ENCODE results near the gene MAP2K1. TPM values are rescaled to one million over a fixed set of nuclear protein-coding genes. Genes with fewer than 3 reads are reported as not detected.
A peak's percentile ranks its signal among the peaks of the same experiment; 100 is the strongest.

The MAP2K1 gene
- total and polyA plus RNA-seq, 2 of the 4 experiments (the other 2 are of a cell fraction) = 34.7 to 37.8 TPM

DNA sequence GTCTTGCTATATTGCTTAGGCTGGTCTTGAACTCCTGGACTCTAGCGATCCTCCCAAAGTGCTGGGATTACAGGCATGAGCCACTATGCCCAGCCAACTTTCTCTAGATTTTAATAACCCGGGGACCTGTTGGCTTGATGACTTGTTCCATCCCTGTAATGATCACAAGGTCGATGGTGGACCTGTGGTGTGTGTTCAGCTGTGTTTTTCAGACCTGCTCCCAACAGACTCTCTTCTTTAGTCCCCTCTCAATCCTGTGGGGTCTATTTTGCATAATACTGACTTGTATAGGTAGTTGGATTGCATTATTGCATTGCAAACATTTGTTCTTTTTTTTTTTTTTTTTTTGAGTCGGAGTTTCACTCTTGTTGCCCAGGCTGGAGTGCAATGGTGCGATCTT, 1.9 kb downstream of the MAP2K1 start:
- Histone ChIP-seq H3K9me3 (ENCODE audit: control insufficient read depth, insufficient read depth, low read length) (no peaks in the 10 kb centered on the region), H3K56ac (ENCODE audit: extremely low read depth, insufficient read depth, low read length) (no peak overlapping the region), H3K18ac (ENCODE audit: low read depth, low read length) (no peak overlapping the region), H4K20me1 (ENCODE audit: insufficient read depth, low read length) (peaks cover 56% of the 10 kb centered on the region), H3K9ac (ENCODE audit: low read depth, low read length) (no peak overlapping the region), H2BK15ac (ENCODE audit: low read depth, low read length) (no peak overlapping the region), H3K27me3 (ENCODE audit: control insufficient read depth, insufficient read depth, low read length) (no peaks in the 10 kb centered on the region), H2BK5ac (ENCODE audit: low read depth, low read length, poor library complexity, severe bottlenecking) (no peak overlapping the region), H3K27ac (ENCODE audit: insufficient read depth, low read length) (no peak overlapping the region), H4K5ac (ENCODE audit: low read depth, low read length) (no peak overlapping the region), H4K8ac (ENCODE audit: low read depth in 2 of 2, low read length in 2 of 2) (no peak overlapping the region), H3K4ac (ENCODE audit: low read depth, low read length) (no peak overlapping the region), H3K9me1 (ENCODE audit: insufficient read depth, low read length) (peaks cover 9% of the 10 kb centered on the region), H4K91ac (ENCODE audit: insufficient read depth, low read depth, low read length) (no peak overlapping the region), H3K23ac (ENCODE audit: low read depth, low read length) (0 out of 2 replicates have a peak overlapping the region, but pooled peaks have one; percentile 52), H2BK120ac (ENCODE audit: low read depth, low read length) (no peak overlapping the region), H3K4me3 (ENCODE audit: insufficient read depth, low read depth, low read length) (no peak overlapping the region), H2BK20ac (ENCODE audit: low read depth, low read length) (no peak overlapping the region), H2AK5ac (ENCODE audit: low read depth, low read length) (no peak overlapping the region), H3K79me1 (ENCODE audit: low read depth in 1 of 2, low read length in 2 of 2) (peaks cover 9 to 57% of the 10 kb centered on the region in 2 experiments), H2AK9ac (replicated peaks; ENCODE audit: low read depth, low read length, poor library complexity) (no peak overlapping the region), H2AFZ (replicated peaks; ENCODE audit: low read length, poor library complexity) (no peak overlapping the region), H3K36me3 (ENCODE audit: control insufficient read depth, insufficient read depth, low read length) (peaks cover 2% of the 10 kb centered on the region; the same call in 1 of the 2 replicates), H3K4me1 (ENCODE audit: control insufficient read depth, insufficient read depth, low read length) (peaks cover 6% of the 10 kb centered on the region), H3K14ac (replicated peaks; ENCODE audit: low read depth, low read length) (no peak overlapping the region), H3K4me2 (ENCODE audit: low read depth, low read length) (peak overlapping the region; percentile 60)
- WGBS, 2 experiments (ENCODE audit: extremely low coverage in 2 of 2, insufficient read length in 1 of 2) = no CpG with 5 or more reads among the region's 5 CpGs
- dilution Hi-C loops (cut with HindIII; ENCODE audit: low sequenced_read_pairs, unreplicated experiment) (no loop called here), in situ Hi-C loops (cut with MboI; ENCODE audit: low sequenced_read_pairs) (loop anchor here (5.0 kb wide), 1 partner anchor 104 kb away; no protein-coding TSS in a partner anchor), intact Hi-C loops (cut with micrococcal nuclease) (no loop called here)
- TF ChIP-seq RCOR1 (IDR thresholded peaks at IDR 0.05; ENCODE audit: insufficient replicate concordance, low read length) (no peak), SMC3 (IDR thresholded peaks at IDR 0.05; ENCODE audit: low read depth, low read length) (no peak), NFE2L2 (IDR thresholded peaks at IDR 0.05; ENCODE audit: low read depth, low read length) (no peak), CEBPB (IDR thresholded peaks at IDR 0.05; ENCODE audit: low read depth, low read length) (no peak)
- TF ChIP-seq, protein P1, sequence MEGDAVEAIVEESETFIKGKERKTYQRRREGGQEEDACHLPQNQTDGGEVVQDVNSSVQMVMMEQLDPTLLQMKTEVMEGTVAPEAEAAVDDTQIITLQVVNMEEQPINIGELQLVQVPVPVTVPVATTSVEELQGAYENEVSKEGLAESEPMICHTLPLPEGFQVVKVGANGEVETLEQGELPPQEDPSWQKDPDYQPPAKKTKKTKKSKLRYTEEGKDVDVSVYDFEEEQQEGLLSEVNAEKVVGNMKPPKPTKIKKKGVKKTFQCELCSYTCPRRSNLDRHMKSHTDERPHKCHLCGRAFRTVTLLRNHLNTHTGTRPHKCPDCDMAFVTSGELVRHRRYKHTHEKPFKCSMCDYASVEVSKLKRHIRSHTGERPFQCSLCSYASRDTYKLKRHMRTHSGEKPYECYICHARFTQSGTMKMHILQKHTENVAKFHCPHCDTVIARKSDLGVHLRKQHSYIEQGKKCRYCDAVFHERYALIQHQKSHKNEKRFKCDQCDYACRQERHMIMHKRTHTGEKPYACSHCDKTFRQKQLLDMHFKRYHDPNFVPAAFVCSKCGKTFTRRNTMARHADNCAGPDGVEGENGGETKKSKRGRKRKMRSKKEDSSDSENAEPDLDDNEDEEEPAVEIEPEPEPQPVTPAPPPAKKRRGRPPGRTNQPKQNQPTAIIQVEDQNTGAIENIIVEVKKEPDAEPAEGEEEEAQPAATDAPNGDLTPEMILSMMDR (conservative IDR thresholded peaks at IDR 0.05; ENCODE audit: low read depth, low read length) = no peak
- TF ChIP-seq, protein P2, sequence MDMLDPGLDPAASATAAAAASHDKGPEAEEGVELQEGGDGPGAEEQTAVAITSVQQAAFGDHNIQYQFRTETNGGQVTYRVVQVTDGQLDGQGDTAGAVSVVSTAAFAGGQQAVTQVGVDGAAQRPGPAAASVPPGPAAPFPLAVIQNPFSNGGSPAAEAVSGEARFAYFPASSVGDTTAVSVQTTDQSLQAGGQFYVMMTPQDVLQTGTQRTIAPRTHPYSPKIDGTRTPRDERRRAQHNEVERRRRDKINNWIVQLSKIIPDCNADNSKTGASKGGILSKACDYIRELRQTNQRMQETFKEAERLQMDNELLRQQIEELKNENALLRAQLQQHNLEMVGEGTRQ (IDR thresholded peaks at IDR 0.05; ENCODE audit: low read depth, low read length) = no peak
- CTCF ChIA-PET = interaction anchor here (2.4 kb wide), 1 partner anchor 110 kb away, joined by 10 read pairs; the partner anchor contains the start of gene SNAPC5
- POLR2A ChIA-PET (ENCODE audit: unreplicated experiment) = no interaction called here
- ATAC-seq (ENCODE audit: low read depth) = no peak
- no TSS peak for BruUV-seq (replicated peaks)
- DNase-seq = no peak

Measured in IMR-90 (cell line).